Glomerular endothelial cell (primary cell): Measurements from ENCODE around the gene ARMC7. TPM values are rescaled to one million over a fixed set of nuclear protein-coding genes. Genes with fewer than 3 reads are reported as not detected.
A peak's percentile ranks its signal among the peaks of the same experiment; 100 is the strongest.
"Not testable (repeated sequence)": the region's sequence is repeated elsewhere in the genome, so short reads cannot be mapped to it uniquely, and the experiment has no call there.

ENCODE experiments used
- DNase-seq: peaks from one replicate; pipeline ENCODE4 v3.0.0-alpha.2; 2011; ENCODE audit warnings: low read depth, low spot score; ENCODE audit errors: extremely low read depth
- total RNA-seq: library from RNA; depleted of rRNA; stranded (reverse); fragments of >200 nt; gene quantifications from 2 replicates; pipeline ENCODE4 v1.2.3, GENCODE V29; 2015

Gene ARMC7
- total RNA-seq, 1 donor from 2014 or later: 9.7 TPM

DNA sequence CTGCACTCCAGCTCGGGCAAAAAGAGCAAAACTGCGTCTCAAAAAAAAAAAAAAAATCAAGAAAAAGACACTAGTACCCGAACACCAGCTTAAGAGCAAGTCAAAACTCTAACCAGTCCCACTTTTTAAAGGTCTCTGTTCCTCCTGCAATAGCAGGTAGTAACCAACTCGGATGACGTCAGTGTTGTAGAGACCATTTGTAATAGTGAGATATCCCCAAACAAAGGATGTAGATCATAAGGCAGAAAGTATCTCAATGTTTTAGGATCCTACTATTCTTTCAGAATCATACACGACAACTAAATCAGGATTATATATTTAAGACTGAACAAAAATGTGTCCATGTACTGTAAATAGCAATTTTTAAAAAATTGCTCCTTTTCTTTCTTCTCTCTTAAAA, 42.2 kb downstream of the ARMC7 start:
- no peak for DNase-seq

DNA sequence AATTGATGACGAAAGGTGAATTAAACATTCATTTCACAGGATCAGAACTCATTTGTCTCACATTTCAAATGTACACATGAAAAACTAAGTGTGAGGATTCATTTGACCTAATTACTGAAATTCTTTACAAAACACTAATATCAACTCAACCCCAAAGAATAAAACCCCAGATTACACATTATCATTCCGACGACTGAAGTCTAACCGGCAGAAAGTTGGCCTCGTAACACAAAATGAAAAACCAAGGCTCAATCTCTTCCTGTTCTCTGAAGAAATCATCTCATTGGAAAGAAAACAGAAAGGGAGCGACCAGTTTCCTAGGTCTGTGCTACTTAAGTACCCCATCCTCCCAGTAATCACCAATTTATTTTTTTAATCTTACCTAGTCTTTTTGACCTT, 42.8 kb downstream of the ARMC7 start:
- DNase-seq: no peak

DNA sequence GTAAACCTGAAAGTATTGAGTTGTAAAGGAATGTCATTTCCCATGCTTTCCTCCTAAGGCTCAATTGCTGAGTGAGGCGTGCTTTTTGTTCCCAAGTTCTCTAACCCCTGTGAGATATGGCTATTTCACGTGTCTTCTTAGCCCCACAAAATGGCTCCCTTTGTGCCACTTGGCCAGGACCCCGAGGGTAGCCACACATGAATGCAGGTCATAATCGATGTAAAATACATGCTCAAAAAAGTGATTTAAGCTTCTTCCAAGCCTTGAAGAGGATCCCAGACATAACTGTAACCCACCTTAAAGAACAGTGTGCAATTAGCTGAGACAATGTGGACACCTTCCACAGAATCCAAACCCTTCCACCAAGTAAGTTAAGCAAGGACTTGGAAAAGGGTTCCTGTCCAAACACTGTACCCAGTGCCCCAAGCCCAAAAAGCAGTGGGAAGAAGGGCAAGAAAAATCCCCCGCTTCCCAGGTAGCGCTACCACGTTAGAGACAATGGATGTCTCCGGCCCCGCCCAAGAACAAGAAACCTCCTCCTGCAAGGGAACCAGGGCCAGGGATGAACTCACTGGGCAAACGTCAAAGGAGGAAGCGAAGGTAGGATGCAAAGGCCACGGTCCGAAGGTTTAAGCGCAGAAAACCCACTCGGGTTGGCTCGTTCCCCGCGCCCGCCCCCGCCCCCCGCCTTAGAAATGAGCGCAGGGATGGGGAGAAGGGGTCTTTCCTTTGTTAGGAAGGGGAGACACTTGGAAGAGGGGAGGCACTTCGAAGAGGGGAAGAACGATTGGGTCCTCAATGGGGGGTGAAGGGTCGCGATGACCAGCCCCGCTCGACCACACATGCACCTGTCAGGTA, 43.4 kb downstream of the ARMC7 start:
- DNase-seq: no peak

DNA sequence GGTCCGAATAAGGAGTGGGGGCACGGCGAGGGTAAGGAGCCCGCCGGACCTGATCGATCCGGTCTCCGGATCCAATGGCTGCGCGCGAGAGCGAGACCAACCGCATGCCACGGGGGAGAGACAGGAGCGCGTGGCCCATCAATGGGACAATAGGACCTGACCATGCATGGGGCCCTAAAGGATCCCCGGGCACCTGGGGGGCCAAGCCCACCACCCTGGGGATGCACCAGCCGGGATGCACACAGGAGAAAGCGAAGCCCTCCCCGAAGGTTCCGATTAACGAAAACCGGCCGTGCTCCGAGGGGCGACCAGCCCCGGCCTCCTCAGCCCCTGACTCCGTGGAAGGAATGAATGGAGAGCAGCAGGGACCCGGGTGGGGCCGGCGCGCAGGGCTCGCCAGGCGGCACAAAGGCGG, 44.0 kb downstream of the ARMC7 start:
- DNase-seq: no peak

DNA sequence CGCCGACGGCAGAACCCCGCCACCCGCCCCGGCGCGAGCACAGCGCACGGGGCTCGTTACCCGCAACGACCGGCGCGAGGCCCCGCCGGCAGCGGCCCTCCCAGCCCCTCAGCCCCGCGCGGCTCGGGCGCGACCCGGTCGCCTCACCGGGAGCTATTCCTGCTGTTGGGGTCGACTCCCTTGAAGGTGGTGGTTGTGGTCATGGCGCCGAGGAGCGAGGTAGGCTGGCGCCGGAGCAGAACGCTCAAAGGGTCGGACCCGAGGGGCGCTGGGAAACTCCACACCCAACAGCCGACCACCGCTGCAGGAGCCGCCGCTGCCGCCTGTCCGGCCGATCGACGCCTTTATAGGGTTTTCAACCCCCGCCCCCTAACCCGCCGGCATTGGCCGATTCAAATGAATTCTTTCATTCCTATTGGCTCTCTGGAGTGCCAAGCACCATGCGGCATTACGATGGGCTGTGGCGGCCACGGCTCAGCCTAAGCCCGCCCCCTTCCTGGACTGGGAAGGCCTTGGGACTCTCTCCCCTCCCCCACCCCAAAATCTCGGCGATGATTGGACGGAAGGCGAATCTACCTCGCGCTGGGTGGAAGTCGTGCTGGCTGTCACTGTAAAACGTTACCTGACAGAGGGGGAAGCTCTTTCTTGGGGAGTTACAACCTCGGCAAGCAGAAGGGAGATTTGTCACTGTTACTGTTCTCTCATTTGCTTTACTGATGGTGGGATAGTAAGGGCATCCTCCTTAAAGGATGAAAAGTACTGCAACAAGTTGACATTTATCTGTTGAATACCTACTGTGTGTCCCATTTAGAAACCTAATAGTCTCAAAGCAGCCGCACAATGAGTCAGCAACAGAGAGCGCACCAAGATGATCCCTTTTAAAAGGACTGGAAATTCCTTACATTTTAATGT, 44.7 kb downstream of the ARMC7 start, which contains the start of gene JPT1:
JPT1 (minus strand) TSS at position 318 of the 912 bp plus-strand sequence; CDS start at position 203, 115 bp downstream.
- DNase-seq: peak; percentile 91

DNA sequence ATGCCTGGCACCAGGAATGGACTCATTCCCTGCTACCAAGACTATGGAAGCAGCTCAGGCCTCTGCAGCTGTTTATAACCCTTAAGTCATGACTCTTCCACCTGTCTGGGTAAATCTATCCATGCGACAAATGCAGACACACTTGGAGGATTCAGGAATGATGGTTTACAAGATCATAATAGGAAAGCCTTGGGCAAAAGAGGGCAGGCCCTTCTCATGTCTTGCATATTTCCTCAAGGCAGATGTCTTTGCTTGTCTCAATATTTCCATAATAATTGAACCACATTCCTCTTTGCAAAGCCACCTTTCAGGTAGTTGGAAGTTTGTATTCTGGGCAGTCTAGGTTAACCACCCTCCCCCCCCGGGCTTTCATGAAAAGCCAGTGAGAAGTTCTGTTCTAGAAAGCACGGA, 45.4 kb downstream of the ARMC7 start:
- DNase-seq: no peak

DNA sequence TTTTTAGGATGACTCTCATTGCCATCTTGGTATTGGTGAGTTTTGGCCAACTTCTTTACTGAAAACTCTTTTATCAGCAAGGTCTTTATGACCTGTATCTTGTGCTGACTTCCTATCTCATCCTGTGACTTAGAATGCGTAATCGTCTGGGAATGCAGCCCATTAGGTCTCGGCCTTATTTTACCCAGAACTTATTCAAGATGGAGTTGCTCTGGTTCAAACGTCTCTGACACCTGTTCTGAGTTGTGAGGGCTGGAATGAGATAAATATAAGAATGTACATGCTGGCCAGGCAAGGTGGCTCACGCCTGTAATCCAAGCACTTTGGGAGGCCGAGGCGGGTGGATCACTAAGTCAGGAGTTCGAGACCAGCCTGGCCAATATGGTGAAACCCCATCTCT, 48.7 kb downstream of the ARMC7 start:
- DNase-seq: not testable (repeated sequence)

DNA sequence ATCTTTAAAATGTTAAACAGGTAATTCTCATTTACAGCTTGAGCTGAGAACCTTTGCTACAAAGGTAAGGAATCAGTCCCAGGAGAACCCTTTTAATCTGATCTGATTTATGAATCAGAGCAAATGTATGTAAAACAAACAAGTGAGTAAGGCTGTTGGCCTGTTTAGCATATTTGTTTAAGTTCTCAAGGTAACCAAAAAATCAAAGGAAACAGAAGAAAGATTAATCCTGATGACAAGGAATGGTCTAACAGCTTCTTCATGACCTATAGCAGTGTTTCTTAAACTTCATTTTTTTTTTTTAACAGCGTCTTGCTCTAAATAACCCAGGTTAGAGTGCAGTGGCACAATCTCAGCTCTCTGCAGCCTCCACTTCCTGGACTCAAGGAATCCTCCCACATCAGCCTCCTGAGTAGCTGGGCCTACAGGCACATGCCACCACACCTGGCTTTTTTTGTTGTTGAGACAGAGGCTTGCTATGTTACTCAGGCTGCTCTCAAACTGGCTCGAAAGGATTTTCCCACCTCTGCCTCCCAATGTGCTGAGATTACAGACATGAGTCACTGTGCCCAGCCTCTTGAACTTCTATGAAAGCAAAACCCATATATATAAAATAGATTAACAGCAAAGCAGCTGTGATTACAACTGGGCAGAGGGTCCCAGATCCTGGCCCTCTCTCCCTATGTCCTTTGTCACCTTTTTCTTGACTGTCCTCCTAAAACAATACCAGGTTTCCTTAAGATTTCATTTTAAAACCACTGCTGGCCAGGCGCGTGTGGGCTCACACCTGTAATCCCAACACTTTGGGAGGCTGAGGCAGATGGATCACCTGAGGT, 49.6 kb downstream of the ARMC7 start:
- DNase-seq: no peak

DNA sequence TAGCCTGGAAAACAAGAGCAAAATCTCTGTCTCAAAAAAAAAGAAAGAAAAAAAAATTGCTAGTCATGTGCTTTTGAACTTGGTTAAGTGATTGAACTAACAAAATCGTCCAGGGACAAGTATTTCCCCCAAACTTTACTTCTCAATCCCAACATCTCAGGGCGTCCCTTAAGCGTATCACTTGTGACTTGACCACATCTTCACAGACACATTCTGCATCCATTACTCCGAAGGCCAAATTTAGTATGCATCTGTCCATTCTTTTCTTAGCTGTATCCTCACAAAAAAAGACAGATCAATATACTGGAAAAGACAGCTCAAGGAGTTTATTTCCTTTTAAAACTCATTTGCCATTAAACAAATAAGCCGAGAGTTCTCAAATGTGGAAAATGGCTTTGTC, 50.4 kb downstream of the ARMC7 start:
- no peak for DNase-seq

DNA sequence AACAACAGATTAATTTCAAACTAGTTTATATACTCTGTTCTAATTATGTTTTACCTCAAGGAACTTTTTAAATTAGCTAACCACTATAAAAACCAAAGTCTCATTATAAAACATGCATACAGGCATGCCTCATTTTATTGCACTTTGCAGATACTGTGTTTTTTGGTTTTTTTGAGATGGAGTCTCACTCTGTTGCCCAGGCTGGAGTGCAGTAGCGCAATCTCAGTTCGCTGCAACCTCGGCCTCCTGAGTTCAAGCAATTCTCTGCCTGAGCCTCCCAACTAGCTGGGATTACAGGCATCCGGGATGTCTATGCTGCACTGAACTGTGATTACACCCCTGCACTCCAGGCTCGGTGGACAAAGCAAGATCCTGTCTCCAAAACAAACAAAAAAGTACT, 53.3 kb downstream of the ARMC7 start:
- no peak for DNase-seq

DNA sequence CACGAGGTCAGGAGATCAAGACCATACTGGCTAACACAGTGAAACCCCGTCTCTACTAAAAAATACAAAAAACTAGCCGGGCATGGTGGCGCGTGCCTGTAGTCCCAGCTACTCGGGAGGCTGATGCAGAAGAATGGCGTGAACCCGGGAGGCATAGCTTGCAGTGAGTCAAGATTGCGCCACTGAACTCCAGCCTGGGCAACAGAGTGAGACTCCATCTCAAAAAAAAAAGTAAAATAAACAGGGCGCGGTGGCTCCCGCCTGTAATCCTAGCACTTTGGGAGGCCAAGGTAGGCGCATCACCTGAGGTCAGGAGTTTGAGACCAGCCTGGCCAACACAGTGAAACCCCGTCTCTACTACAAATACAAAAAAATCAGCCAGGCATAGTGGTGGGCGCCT, 54.8 kb downstream of the ARMC7 start:
- DNase-seq: not testable (repeated sequence)

DNA sequence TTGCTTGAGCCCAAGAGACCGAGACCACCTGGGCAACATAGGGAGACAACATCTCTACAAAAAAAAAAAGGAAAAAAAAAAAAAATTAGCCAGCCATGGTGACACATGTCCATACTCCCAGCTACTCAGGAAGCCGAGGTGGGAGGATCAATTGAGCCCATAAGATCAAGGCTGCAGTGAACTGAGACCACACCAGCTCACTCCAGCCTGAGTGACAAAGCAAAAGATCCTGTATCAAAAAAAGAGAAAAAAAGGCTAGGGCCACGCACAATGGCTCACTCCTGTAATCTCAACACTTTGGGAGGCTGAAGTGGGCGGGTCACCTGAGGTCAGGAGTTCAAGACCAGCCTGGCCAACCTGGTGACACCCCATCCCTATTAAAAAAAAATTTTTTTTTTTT, 59.2 kb downstream of the ARMC7 start:
- DNase-seq: no peak

DNA sequence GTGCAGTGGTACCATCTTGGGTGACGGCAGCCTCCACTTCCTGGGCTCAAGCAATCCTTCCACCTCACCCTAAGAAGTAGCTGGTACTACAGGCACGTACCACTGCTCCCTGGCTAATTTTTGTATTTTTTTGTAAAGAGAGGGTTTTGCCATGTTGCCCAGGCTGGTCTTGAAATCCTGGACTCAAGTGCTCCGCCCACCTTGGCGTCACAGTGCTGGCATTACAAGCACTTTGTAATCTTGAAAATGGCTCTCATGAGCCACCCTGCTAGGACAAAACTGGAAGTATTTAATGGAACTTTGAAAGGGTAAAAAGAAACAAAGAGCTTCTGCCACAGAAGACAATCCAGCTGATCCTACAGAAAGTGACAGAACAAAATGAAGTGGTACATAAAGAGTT, 63.8 kb downstream of the ARMC7 start:
- no peak for DNase-seq

DNA sequence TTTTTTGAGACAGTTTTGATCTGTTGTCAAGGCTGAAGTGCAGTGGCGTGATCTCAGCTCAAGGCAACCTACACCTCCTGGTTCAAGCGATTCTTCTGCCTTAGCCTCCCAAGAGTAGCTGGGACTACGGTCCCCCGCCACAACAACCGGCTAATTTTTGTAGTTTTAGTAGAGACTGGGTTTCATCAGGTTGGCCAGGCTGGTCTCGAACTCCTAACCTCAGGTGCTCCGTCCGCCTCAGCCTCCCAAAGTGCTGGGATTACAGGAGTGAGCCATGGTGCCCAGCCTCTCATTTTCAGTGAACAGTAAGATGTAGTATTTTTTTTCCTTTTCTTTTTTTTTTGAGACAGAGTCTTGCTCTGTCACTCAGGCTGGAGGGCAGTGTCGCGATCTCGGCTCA, 65.2 kb downstream of the ARMC7 start:
- DNase-seq: no peak

DNA sequence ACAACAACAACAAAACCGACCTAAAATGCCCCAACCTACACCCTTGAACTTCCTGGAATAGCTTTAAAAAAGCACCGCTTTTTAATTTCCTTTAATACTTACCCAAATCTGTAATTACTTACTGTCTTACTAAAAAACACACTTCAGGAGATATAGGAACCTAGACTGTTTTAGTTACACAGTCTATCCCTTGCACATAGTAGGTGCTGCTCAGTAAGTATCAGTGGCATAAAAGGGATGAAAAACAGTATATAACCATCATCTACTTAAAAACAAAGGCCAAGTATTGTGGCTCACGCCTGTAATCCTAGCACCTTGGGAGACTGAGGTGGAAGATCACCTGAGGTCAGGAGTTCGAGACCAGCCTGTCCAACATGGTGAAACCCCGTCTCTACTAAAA, 66.9 kb downstream of the ARMC7 start:
- no peak for DNase-seq

DNA sequence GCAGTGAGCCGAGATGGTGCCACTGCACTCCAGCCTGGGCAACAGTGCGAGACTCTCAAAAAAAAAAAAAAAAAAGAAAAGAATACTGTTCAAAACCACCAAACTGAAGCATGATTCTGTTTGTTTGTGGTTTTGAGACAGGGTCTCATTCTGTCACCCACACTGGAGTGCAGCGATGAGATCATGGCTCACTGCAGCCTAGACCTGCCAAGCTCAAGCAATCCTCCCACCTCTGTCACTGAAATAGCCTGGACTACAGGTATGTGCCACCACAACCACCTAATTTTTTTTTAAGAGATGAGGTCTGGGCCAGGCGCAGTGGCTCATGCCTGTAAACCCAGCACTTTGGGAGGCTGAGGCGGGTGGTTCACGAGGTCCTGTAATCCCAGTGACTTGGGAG, 68.7 kb downstream of the ARMC7 start:
- DNase-seq: no peak

Other genes starting within 250 kb of the ARMC7 start
- gene FDXR, start 237.0 kb upstream of the ARMC7 start, total RNA-seq: 38.6 and 46.9 TPM in 2 replicates
- gene FADS6, start 216.3 kb upstream of the ARMC7 start, total RNA-seq: not detected in 2 replicates
- not detected in 2 replicates for gene USH1G, start 186.7 kb upstream of the ARMC7 start, total RNA-seq
- gene OTOP2, start 185.7 kb upstream of the ARMC7 start, total RNA-seq: not detected in 2 replicates
- not detected in 2 replicates for gene OTOP3, start 174.1 kb upstream of the ARMC7 start, total RNA-seq
- gene HID1, start 137.2 kb upstream of the ARMC7 start, total RNA-seq: 23.1 and 30.6 TPM in 2 replicates
- gene CDR2L, start 122.3 kb upstream of the ARMC7 start, total RNA-seq: 40.7 and 63.5 TPM in 2 replicates
- gene MRPL58, start 97.3 kb upstream of the ARMC7 start, total RNA-seq: 38.7 and 49.7 TPM in 2 replicates
- gene ATP5PD, start 63.0 kb upstream of the ARMC7 start, total RNA-seq: 228 and 300 TPM in 2 replicates
- gene KCTD2, start 62.7 kb upstream of the ARMC7 start, total RNA-seq: 18.6 and 21.0 TPM in 2 replicates
- gene SLC16A5, start 22.0 kb upstream of the ARMC7 start, total RNA-seq: 5.7 and 7.1 TPM in 2 replicates
- gene NT5C, start 21.8 kb downstream of the ARMC7 start, total RNA-seq: 41.5 and 62.0 TPM in 2 replicates
- 257 and 318 TPM in 2 replicates for gene JPT1, start 44.5 kb downstream of the ARMC7 start, total RNA-seq
- 80.6 and 95.5 TPM in 2 replicates for gene SUMO2, start 73.0 kb downstream of the ARMC7 start, total RNA-seq
- 30.0 and 35.1 TPM in 2 replicates for gene NUP85, start 95.7 kb downstream of the ARMC7 start, total RNA-seq
- gene GGA3, start 151.6 kb downstream of the ARMC7 start, total RNA-seq: 27.0 and 32.5 TPM in 2 replicates
- gene MRPS7, start 151.9 kb downstream of the ARMC7 start, total RNA-seq: 42.6 and 49.4 TPM in 2 replicates
- 21.9 and 25.5 TPM in 2 replicates for gene MIF4GD, start 161.3 kb downstream of the ARMC7 start, total RNA-seq
- gene SLC25A19, start 179.5 kb downstream of the ARMC7 start, total RNA-seq: 5.8 and 11.7 TPM in 2 replicates